Right ventricle myocardium superior (tissue), 1 donor: Measurements from ENCODE around the gene NLRP3. TPM values are rescaled to one million over a fixed set of nuclear protein-coding genes. Genes with fewer than 3 reads are reported as not detected.
A peak's percentile ranks its signal among the peaks of the same experiment; 100 is the strongest.
"Not testable (repeated sequence)": the region's sequence is repeated elsewhere in the genome, so short reads cannot be mapped to it uniquely, and the experiment has no call there.

Source experiments
- ATAC-seq: fragments of 200-7000 bp; cut with Tn5 transposase; one replicate; pipeline ENCODE4 v1.9.1; 2020; ENCODE audit warnings: mild to moderate bottlenecking; ENCODE audit not compliant: poor library complexity
- DNase-seq: peaks from one replicate; pipeline ENCODE4 v3.0.0-alpha.2; 2020
- intact Hi-C: fragments of 100-400 bp; cut with DNase I; formaldehyde crosslinking; loops from one replicate; pipeline ENCODE4 v1.11.2; 2022
- total RNA-seq: library from RNA; stranded (reverse); fragmentation: NEBNext Ultra II Directional; extraction: Animal tissue kit (Norgen Biotek cat#: 25700); gene quantifications from one replicate; pipeline ENCODE4 v1.2.1, GENCODE V29; 2021
- donor health status: DM: no; HTN: yes; CAD: no; lungs with severe emphysema.

The NLRP3 gene
- total RNA-seq, 1 donor from 2014 or later: 0.56 TPM

- no peak for DNase-seq
- intact Hi-C loops: no loop called here
Measured at GRCh38 chr1:247453997-247454396, 38.0 kb downstream of the NLRP3 start.

GRCh38 chr1:247456021-247456420 lies 40.0 kb downstream of the NLRP3 start:
- intact Hi-C loops: no loop called here
- DNase-seq (no peak), ATAC-seq (no peak)

More at GRCh38 chr1:247453997-247454396, 38.0 kb downstream of the NLRP3 start:
- ATAC-seq: no peak

GRCh38 chr1:247456914-247457639 lies 41.1 kb downstream of the NLRP3 start:
- no peak for DNase-seq
- ATAC-seq: no peak
- intact Hi-C loops: no loop called here

- ATAC-seq (no peak), DNase-seq (no peak)
- intact Hi-C loops: no loop called here
Measured at GRCh38 chr1:247459507-247459906, 43.5 kb downstream of the NLRP3 start.

- intact Hi-C loops: no loop called here
- ATAC-seq: no peak
Measured at GRCh38 chr1:247465796-247466195, 49.8 kb downstream of the NLRP3 start.

GRCh38 chr1:247467129-247467528 lies 51.2 kb downstream of the NLRP3 start:
- intact Hi-C loops: no loop called here
- ATAC-seq (no peak), DNase-seq (no peak)

More at GRCh38 chr1:247465796-247466195, 49.8 kb downstream of the NLRP3 start:
- DNase-seq: no peak

- DNase-seq: no peak
- intact Hi-C loops: no loop called here
Measured at GRCh38 chr1:247468481-247469140, 52.6 kb downstream of the NLRP3 start.

GRCh38 chr1:247469141-247469535 lies 53.2 kb downstream of the NLRP3 start:
- DNase-seq (no peak), ATAC-seq (no peak)
- intact Hi-C loops: no loop called here

More at GRCh38 chr1:247468481-247469140, 52.6 kb downstream of the NLRP3 start:
- no peak for ATAC-seq

- intact Hi-C loops, ATAC-seq, DNase-seq: not testable (repeated sequence)
Measured at GRCh38 chr1:247470942-247471429, 55.0 kb downstream of the NLRP3 start.

- intact Hi-C loops: no loop called here
- DNase-seq (peak; percentile 42), ATAC-seq (no peak)
Measured at GRCh38 chr1:247471445-247472016, 55.6 kb downstream of the NLRP3 start.

- ATAC-seq (no peak), DNase-seq (no peak)
- intact Hi-C loops: no loop called here
Measured at GRCh38 chr1:247472035-247472434, 56.1 kb downstream of the NLRP3 start.

- ATAC-seq: no peak
- no peak for DNase-seq
- intact Hi-C loops: no loop called here
Measured at GRCh38 chr1:247474367-247474766, 58.4 kb downstream of the NLRP3 start.

GRCh38 chr1:247475793-247476192 lies 59.8 kb downstream of the NLRP3 start:
- no peak for ATAC-seq
- intact Hi-C loops: no loop called here

GRCh38 chr1:247476328-247477058 lies 60.5 kb downstream of the NLRP3 start:
- ATAC-seq, intact Hi-C loops: not testable (repeated sequence)

More at GRCh38 chr1:247475793-247476192, 59.8 kb downstream of the NLRP3 start:
- no peak for DNase-seq

GRCh38 chr1:247482747-247483146 lies 66.8 kb downstream of the NLRP3 start:
- DNase-seq (no peak), ATAC-seq (no peak)
- intact Hi-C loops: no loop called here

More at GRCh38 chr1:247476328-247477058, 60.5 kb downstream of the NLRP3 start:
- not testable (repeated sequence) for DNase-seq

- ATAC-seq: peak; percentile 59
- intact Hi-C loops: no loop called here
- no peak for DNase-seq
Measured at GRCh38 chr1:247487057-247487456, 71.1 kb downstream of the NLRP3 start.

- DNase-seq: no peak
- ATAC-seq: no peak
- intact Hi-C loops: no loop called here
Measured at GRCh38 chr1:247491328-247491727, 75.4 kb downstream of the NLRP3 start.

GRCh38 chr1:247493106-247493505 lies 77.1 kb downstream of the NLRP3 start:
- ATAC-seq: no peak
- intact Hi-C loops: no loop called here
- DNase-seq: no peak

GRCh38 chr1:247494767-247495166 lies 78.8 kb downstream of the NLRP3 start:
- no peak for ATAC-seq
- no peak for DNase-seq
- intact Hi-C loops: no loop called here
